Suprapubic skin (tissue), 3 donors: ENCODE data around the gene PYGL.

Source experiments
- POLR2A ChIP-seq, 2 donors: fragments of 450-650 bp; IDR thresholded peaks; one replicate each; pipeline ENCODE4 v1.6.1; 2017; ENCODE audit warnings: antibody characterized with exemption in 2 of 2, mild to moderate bottlenecking in 2 of 2, moderate library complexity in 2 of 2
- TF ChIP-seq, protein P1 (sequence below), 2 donors: fragments of 200-600 bp in 1 of 2; fragments of 450-650 bp in 1 of 2; sonication (generic) in 1 of 2; IDR thresholded peaks; one replicate each; pipeline ENCODE4 v1.5.1; 2016 to 2019; ENCODE audit warnings: antibody characterized with exemption in 2 of 2, mild to moderate bottlenecking in 1 of 2, moderate library complexity in 1 of 2

DNA sequence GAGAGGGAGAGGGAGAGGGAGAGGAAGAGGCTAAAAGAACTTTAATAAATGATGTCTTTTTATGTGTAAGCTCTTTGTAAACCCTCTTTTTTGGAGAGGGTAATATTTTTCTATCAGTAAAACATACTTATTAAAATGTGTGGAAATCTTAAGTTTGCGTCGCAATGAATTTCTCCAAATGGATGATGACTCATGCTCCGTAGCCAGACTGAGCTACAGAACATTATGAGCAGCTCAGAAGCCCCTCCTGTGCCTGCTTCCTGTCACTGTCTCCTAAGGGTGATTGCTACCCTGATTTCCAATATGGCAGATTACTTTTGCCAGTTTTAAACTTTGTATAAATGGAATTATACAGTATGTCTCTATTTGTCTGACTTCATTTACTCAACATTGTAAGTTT, 13.0 kb upstream of the PYGL start:
- TF ChIP-seq, protein P1, sequence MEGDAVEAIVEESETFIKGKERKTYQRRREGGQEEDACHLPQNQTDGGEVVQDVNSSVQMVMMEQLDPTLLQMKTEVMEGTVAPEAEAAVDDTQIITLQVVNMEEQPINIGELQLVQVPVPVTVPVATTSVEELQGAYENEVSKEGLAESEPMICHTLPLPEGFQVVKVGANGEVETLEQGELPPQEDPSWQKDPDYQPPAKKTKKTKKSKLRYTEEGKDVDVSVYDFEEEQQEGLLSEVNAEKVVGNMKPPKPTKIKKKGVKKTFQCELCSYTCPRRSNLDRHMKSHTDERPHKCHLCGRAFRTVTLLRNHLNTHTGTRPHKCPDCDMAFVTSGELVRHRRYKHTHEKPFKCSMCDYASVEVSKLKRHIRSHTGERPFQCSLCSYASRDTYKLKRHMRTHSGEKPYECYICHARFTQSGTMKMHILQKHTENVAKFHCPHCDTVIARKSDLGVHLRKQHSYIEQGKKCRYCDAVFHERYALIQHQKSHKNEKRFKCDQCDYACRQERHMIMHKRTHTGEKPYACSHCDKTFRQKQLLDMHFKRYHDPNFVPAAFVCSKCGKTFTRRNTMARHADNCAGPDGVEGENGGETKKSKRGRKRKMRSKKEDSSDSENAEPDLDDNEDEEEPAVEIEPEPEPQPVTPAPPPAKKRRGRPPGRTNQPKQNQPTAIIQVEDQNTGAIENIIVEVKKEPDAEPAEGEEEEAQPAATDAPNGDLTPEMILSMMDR (IDR thresholded peaks at IDR 0.05) = no peak
- no peak for TF ChIP-seq POLR2A (IDR thresholded peaks at IDR 0.05)
